K562 (cell line): ENCODE measurements around the gene ID1. TPM values are rescaled to one million over a fixed set of nuclear protein-coding genes. Genes with fewer than 3 reads are reported as not detected.

Experiments
- ATAC-seq: fragments of 200-7000 bp; cut with Tn5 transposase; 3 replicates; pipeline ENCODE4 v1.9.1; 2020; ENCODE audit warnings: moderate library complexity
- BruUV-seq: library from RNA; stranded (reverse); fragments of 400-500 nt; replicated peaks from 2 replicates; lab custom pipeline; 2021; lab: Mats Ljungman, UMichigan
- CTCF ChIA-PET: fragments of 300-600 bp; formaldehyde crosslinking; extraction: SDS; loops from one replicate; lab custom pipeline; 2021; ENCODE audit warnings: low intra/inter-chr PET ratio; lab: Yijun Ruan, JAX
- POLR2A ChIA-PET: fragments of 300-600, 350-650 bp; sonication (Branson Sonifier 250); formaldehyde crosslinking; extraction: SDS; loops from one replicate; lab custom pipeline; 2021; ENCODE audit warnings: antibody characterized with exemption, inconsistent platforms; lab: Yijun Ruan, JAX
- DNase-seq, 4 experiments: peaks; one replicate each; pipeline versions ENCODE4 v3.0.0 to v3.0.0-alpha.2; 2011 to 2018; ENCODE audit warnings: low spot score in 3 of 4, mixed read lengths in 3 of 4; ENCODE audit errors: extremely low read depth in 1 of 4
- FAIRE-seq: peaks from 2 replicates; lab custom pipeline; 2011; peaks lifted over from hg19 to GRCh38; lab: Jason Lieb, UNC
- H2AFZ ChIP-seq: 2 replicates; pipeline ENCODE4 v1.6.0; 2011; ENCODE audit warnings: low read depth, low read length, control low read depth, inconsistent platforms
- H3K27ac ChIP-seq: fragments of 200-600 bp; 3 replicates; pipeline ENCODE4 v1.8.0; 2011; ENCODE audit warnings: low read depth, mild to moderate bottlenecking, control low read depth, inconsistent platforms, low read length, moderate library complexity, mixed read lengths; ENCODE audit errors: extremely low read depth
- H3K27me3 ChIP-seq, 2 experiments: fragments of 300-600 bp in 1 of 2; 2 replicates in 1 of 2; 3 replicates in 1 of 2; pipeline versions ENCODE4 v1.6.0 to v1.8.0; 2011; ENCODE audit warnings: inconsistent platforms in 2 of 2, low read length in 2 of 2, mild to moderate bottlenecking in 1 of 2, mixed read lengths in 1 of 2, moderate library complexity in 1 of 2; ENCODE audit not compliant: control insufficient read depth in 2 of 2, insufficient read depth in 2 of 2
- H3K36me3 ChIP-seq: fragments of 300-600 bp; 3 replicates; pipeline ENCODE4 v1.8.0; 2011; ENCODE audit warnings: mild to moderate bottlenecking, low read length, inconsistent platforms; ENCODE audit not compliant: control insufficient read depth, insufficient read depth
- H3K4me1 ChIP-seq, 2 experiments: fragments of 200-600 bp in 1 of 2; replicated peaks in 1 of 2; 2 replicates in 1 of 2; 3 replicates in 1 of 2; pipeline versions ENCODE4 v1.5.1 to v1.8.0; 2011; ENCODE audit warnings: inconsistent platforms in 2 of 2, low read length in 2 of 2, mild to moderate bottlenecking in 1 of 2, mixed read lengths in 1 of 2, moderate library complexity in 1 of 2; ENCODE audit not compliant: control insufficient read depth in 2 of 2, insufficient read depth in 2 of 2
- H3K4me2 ChIP-seq: 2 replicates; pipeline ENCODE4 v1.6.1; 2011; ENCODE audit warnings: low read length, control low read depth, inconsistent platforms, mixed read lengths; ENCODE audit not compliant: insufficient read depth
- H3K4me3 ChIP-seq: fragments of 200-600 bp; sonication (generic), shearing (Covaris generic); 2 replicates; pipeline ENCODE4 v1.5.1; 2016; ENCODE audit warnings: control low read depth, inconsistent platforms
- H3K79me2 ChIP-seq: fragments of 200-600 bp; 3 replicates; pipeline ENCODE4 v1.8.0; 2011; ENCODE audit warnings: low read length, inconsistent platforms; ENCODE audit not compliant: control insufficient read depth, insufficient read depth
- H3K9ac ChIP-seq, 2 experiments: 2 replicates each; pipeline versions ENCODE4 v1.6.0 to v1.6.1; 2011; ENCODE audit warnings: low read depth in 2 of 2, low read length in 2 of 2, control low read depth in 1 of 2, inconsistent platforms in 1 of 2, mild to moderate bottlenecking in 1 of 2, mixed read lengths in 1 of 2; ENCODE audit not compliant: insufficient read depth in 1 of 2
- H3K9me1 ChIP-seq: one replicate; pipeline ENCODE4 v1.6.0; 2011; ENCODE audit warnings: inconsistent platforms, mild to moderate bottlenecking, low read length, moderate library complexity; ENCODE audit not compliant: control insufficient read depth, insufficient read depth
- H3K9me3 ChIP-seq: replicated peaks from 2 replicates; pipeline ENCODE4 v1.5.1; 2011; ENCODE audit warnings: low read depth, low read length, inconsistent platforms; ENCODE audit not compliant: control insufficient read depth, insufficient read depth
- H4K20me1 ChIP-seq: replicated peaks from 2 replicates; pipeline ENCODE4 v1.6.1; 2011; ENCODE audit warnings: low read length, inconsistent platforms, mixed read lengths; ENCODE audit not compliant: control insufficient read depth, insufficient read depth
- C11orf30 ChIP-seq: fragments of 450-650 bp; IDR thresholded peaks from 2 replicates; pipeline ENCODE4 v1.6.1; 2016; ENCODE audit warnings: low read depth, mild to moderate bottlenecking
- CHCHD3 ChIP-seq: fragments of 250-450 bp; sonication (Bioruptor Pico); IDR thresholded peaks from 2 replicates; pipeline ENCODE4 v2.1.2; 2022; ENCODE audit warnings: mild to moderate bottlenecking
- CHD1 ChIP-seq: fragments of 200-600 bp; sonication (generic); IDR thresholded peaks from one replicate; pipeline ENCODE4 v1.6.1; 2012; ENCODE audit warnings: mild to moderate bottlenecking, moderate library complexity, low read length, inconsistent platforms
- DDX20 ChIP-seq: fragments of 450-650 bp; IDR thresholded peaks from 2 replicates; pipeline ENCODE4 v1.6.1; 2016; ENCODE audit warnings: missing genetic modification characterization, low read depth, mild to moderate bottlenecking, missing compliant biosample characterization, moderate library complexity
- ELK3 ChIP-seq: fragments of 450-650 bp; formaldehyde crosslinking; IDR thresholded peaks from 2 replicates; pipeline ENCODE4 v1.4.0; 2020; ENCODE audit warnings: mild to moderate bottlenecking
- ETS1 ChIP-seq: conservative IDR thresholded peaks from 2 replicates; pipeline ENCODE4 v1.6.1; 2011; ENCODE audit warnings: low read depth, mild to moderate bottlenecking, low read length; ENCODE audit not compliant: control insufficient read depth
- FOXM1 ChIP-seq, 2 experiments: fragments of 450-650 bp in 1 of 2; sonication (generic) in 1 of 2; formaldehyde crosslinking in 1 of 2; IDR thresholded peaks; 2 replicates each; pipeline versions ENCODE4 v1.6.1 to v1.9.0; 2017 to 2022; ENCODE audit warnings: low read depth in 2 of 2, mild to moderate bottlenecking in 2 of 2, missing genetic modification reagents in 1 of 2, moderate library complexity in 1 of 2
- HNRNPK ChIP-seq: fragments of 200-400 bp; formaldehyde crosslinking; IDR thresholded peaks from one replicate; pipeline ENCODE4 v1.6.1; 2018; ENCODE audit warnings: mild to moderate bottlenecking, low read depth, low read length; ENCODE audit not compliant: poor library complexity, severe bottlenecking
- NR2F6 ChIP-seq: fragments of 450-650 bp; formaldehyde crosslinking; IDR thresholded peaks from 2 replicates; pipeline ENCODE4 v1.4.0; 2020; ENCODE audit warnings: mild to moderate bottlenecking
- OTX1 ChIP-seq: fragments of 450-650 bp; formaldehyde crosslinking; IDR thresholded peaks from 2 replicates; pipeline ENCODE4 v1.4.0; 2022; ENCODE audit warnings: mild to moderate bottlenecking
- PML ChIP-seq: IDR thresholded peaks from 2 replicates; pipeline ENCODE4 v1.6.1; 2012; ENCODE audit warnings: low read length, inconsistent platforms
- RCOR1 ChIP-seq, 2 experiments: IDR thresholded peaks; 2 replicates each; pipeline ENCODE4 v1.6.1; 2012; ENCODE audit warnings: low read depth in 2 of 2, low read length in 2 of 2, borderline replicate concordance in 1 of 2, improper control_type of control experiment in 1 of 2
- SNRNP70 ChIP-seq: fragments of 200-400 bp; formaldehyde crosslinking; optimal IDR thresholded peaks from 2 replicates; pipeline ENCODE3; 2017; ENCODE audit warnings: low read depth, low read length
- TAF15 ChIP-seq: fragments of 200-400 bp; formaldehyde crosslinking; IDR thresholded peaks from 2 replicates; pipeline ENCODE4 v1.6.1; 2017; ENCODE audit warnings: mild to moderate bottlenecking, low read depth, low read length, moderate library complexity
- ZEB2 ChIP-seq: fragments of 450-650 bp; IDR thresholded peaks from 2 replicates; pipeline ENCODE4 v1.6.1; 2016
- ZNF740 ChIP-seq, 3 experiments: fragments of 200-800 bp in 1 of 3; sonication (Bioruptor generic) in 1 of 3; sonication (generic) in 1 of 3; formaldehyde crosslinking in 1 of 3; IDR thresholded peaks; 2 replicates each; pipeline versions ENCODE4 v1.6.1 to v1.8.0; 2016 to 2022; ENCODE audit warnings: mild to moderate bottlenecking in 2 of 3, missing compliant biosample characterization in 2 of 3, missing genetic modification characterization in 2 of 3, missing genetic modification reagents in 1 of 3
- WGBS: fragments of 100-300 bp; shearing (Covaris generic); methylation state at CpG from one replicate; pipeline ENCODE4 v1.1.6; 2016; ENCODE audit warnings: low coverage, mixed read lengths; ENCODE audit not compliant: insufficient coverage; ENCODE audit errors: missing lambda C conversion rate; 5-methylcytosine and 5-hydroxymethylcytosine counted together
- in situ Hi-C: fragments of 300-500 bp; cut with MboI; formaldehyde crosslinking; loops from 4 replicates; pipeline ENCODE4 v1.15.0; 2018; ENCODE audit warnings: inconsistent platforms, mixed read lengths
- intact Hi-C: fragments of 100-400 bp; cut with micrococcal nuclease; formaldehyde crosslinking; loops from 2 replicates; pipeline ENCODE4 v1.14.2; 2022
- polyA plus RNA-seq, 8 experiments: library from polyadenylated mRNA; depleted of rRNA in 4 of 8; stranded (reverse) in 5 of 8; unstranded in 3 of 8; fragments of >200 nt; fragmentation: Nextera tagmentation in 2 of 8; fragmentation: Illumina TruSeq in 1 of 8; extraction: Ambion mirVana in 2 of 8; extraction: Trizol in 1 of 8; gene quantifications; 2 replicates each; pipeline versions ENCODE4 v1.2.1 to v1.2.3, GENCODE V29; 2011 to 2014; ENCODE audit warnings: inconsistent platforms in 1 of 8, missing spikeins in 1 of 8
- total RNA-seq, 7 experiments: library from RNA; depleted of rRNA in 6 of 7; stranded (reverse); fragments of >200 nt in 6 of 7; fragmentation: Illumina TruSeq in 2 of 7; extraction: Trizol in 2 of 7; gene quantifications; 2 replicates each; pipeline versions ENCODE4 v1.2.1 to v1.2.3, GENCODE V29; 2011 to 2021; ENCODE audit warnings: low replicate concordance in 1 of 7

The ID1 gene
- total and polyA plus RNA-seq, 9 of the 15 experiments (the other 6 are each of a cell fraction or from before 2014, with no cell fraction given): 1.4 to 358 (median 65.0) TPM

GRCh38 chr20:31593221-31594001, 11.7 kb upstream of the ID1 start (continued):
- peak in 1 of 2 experiments; percentile 6; a peak in 1 of 4 replicates for TF ChIP-seq RCOR1 (IDR thresholded peaks at IDR 0.05; ENCODE audit: borderline replicate concordance in 1 of 2, low read depth in 2 of 2, low read length in 2 of 2)
- TF ChIP-seq ZEB2: peak; percentile 76; the same call in 1 of the 2 replicates
- no peak for TF ChIP-seq SNRNP70
- no peak for TF ChIP-seq NR2F6 (CRISPR knock-in tag)
- TF ChIP-seq ETS1: no peak
- TF ChIP-seq C11orf30: peak; percentile 69

- H3K36me3 ChIP-seq: no peaks in the 10 kb centered on the region
- CTCF ChIA-PET: no interaction called here
- DNase-seq: no peak
- H3K4me1 ChIP-seq: peaks cover 34 to 35% of the 10 kb centered on the region in 2 experiments
- no TSS peak for BruUV-seq
- POLR2A ChIA-PET: interaction anchor here (1.2 to 1.9 kb wide), 2 partner anchors 16 to 22 kb away, joined by 4 to 5 read pairs; no protein-coding TSS in a partner anchor
- H3K4me3 ChIP-seq: no peak overlapping the region
- WGBS: 86% methylated on average over 11 of the region's 13 CpGs
- no peak for FAIRE-seq
- no peaks in the 10 kb centered on the region; the same call in 2 of the 3 replicates for H3K79me2 ChIP-seq
- H3K9me1 ChIP-seq: no peaks in the 10 kb centered on the region
- ATAC-seq: no peak
- H4K20me1 ChIP-seq: no peaks in the 10 kb centered on the region
- no peak overlapping the region; the same call in 2 of the 3 replicates for H3K27ac ChIP-seq
- no peaks in the 10 kb centered on the region for H3K9me3 ChIP-seq
- no peak overlapping the region for H2AFZ ChIP-seq
- intact Hi-C loops (no loop called here), in situ Hi-C loops (loop anchor here (25.0 kb wide), 1 partner anchor 1043 kb away; no protein-coding TSS in a partner anchor)
- H3K27me3 ChIP-seq: no peaks in the 10 kb centered on the region
- no peak overlapping the region for H3K4me2 ChIP-seq
- peak overlapping the region in 1 of 2 experiments; percentile 68; a peak in 2 of 4 replicates for H3K9ac ChIP-seq
- TF ChIP-seq OTX1 (CRISPR knock-in tag) (no peak), ZNF740 (CRISPR knock-in tag; IDR thresholded peaks at IDR 0.05) (no peak), ZNF740 (tag; IDR thresholded peaks at IDR 0.05) (no peak), PML (no peak), CHCHD3 (CRISPR knock-in tag) (no peak), DDX20 (no peak), ELK3 (CRISPR knock-in tag) (no peak), FOXM1 (IDR thresholded peaks at IDR 0.05; ENCODE audit: low read depth) (no peak), FOXM1 (CRISPR knock-in tag; IDR thresholded peaks at IDR 0.05; ENCODE audit: low read depth) (no peak), HNRNPK (no peak), CHD1 (no peak), TAF15 (no peak)
These were observed 11.0 kb upstream of the ID1 start for GRCh38 chr20:31594002-31594557.
